Activated CD4-positive, CD25-positive, alpha-beta regulatory T cell (primary cell): Measurements from ENCODE around the gene MCEMP1.

Experiments
- DNase-seq, 4 experiments: peaks; one replicate each; lab custom pipeline; 2025; lab: John Stamatoyannopoulos, UW

Gene MCEMP1

DNA sequence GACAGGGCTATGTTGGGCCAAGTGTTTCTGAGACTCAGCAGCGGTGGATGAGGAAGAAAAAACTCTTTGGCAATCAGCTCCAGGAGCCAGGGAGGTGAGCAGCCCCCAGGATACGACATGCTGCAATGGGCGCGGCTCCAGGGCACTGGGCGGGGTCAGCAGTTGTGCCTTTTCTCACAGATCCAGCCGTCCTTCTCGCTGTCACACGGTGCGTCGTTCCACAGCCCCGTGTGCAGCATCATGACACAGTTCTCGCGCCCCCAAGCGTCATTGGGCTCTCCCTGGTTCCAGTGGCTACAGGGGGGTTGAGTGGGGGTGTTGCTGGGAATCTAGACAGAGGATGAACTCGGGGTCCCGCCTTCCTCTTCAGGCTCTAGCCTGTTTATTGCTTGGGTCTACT lies 52.3 kb downstream of the MCEMP1 start:
- DNase-seq: no peak
